Kidney tubule cell (primary cell): Measurements from ENCODE around the gene NAGS.
"Not testable (repeated sequence)": the region's sequence is repeated elsewhere in the genome, so short reads cannot be mapped to it uniquely, and the experiment has no call there.

Experiments used
- DNase-seq: peaks from one replicate; pipeline ENCODE4 v3.0.0-alpha.2; 2018; ENCODE audit warnings: low spot score

Gene NAGS

GRCh38 chr17:44044071-44044470, 39.6 kb downstream of the NAGS start:
- peak; percentile 30 for DNase-seq

GRCh38 chr17:44045486-44045885, 41.1 kb downstream of the NAGS start:
- DNase-seq = no peak

- not testable (repeated sequence) for DNase-seq
Observed at GRCh38 chr17:44046893-44047292, 42.5 kb downstream of the NAGS start.

- no peak for DNase-seq
Observed at GRCh38 chr17:44049294-44050060, 45.1 kb downstream of the NAGS start.

GRCh38 chr17:44053125-44053872, 48.9 kb downstream of the NAGS start:
- DNase-seq = no peak
